ENCODE results near the gene SYT12. TPM values are rescaled to one million over a fixed set of nuclear protein-coding genes. Genes with fewer than 3 reads are reported as not detected.

Gene SYT12
- total RNA-seq, 1 donor from 2014 or later = 0.08 TPM

GRCh38 chr11:67034350-67034749 is 11.4 kb downstream of the SYT12 start:
- no peaks in the 10 kb centered on the region for H3K36me3 ChIP-seq (ENCODE audit: control insufficient read depth, insufficient read depth, low read length)
- H3K4me3 ChIP-seq (ENCODE audit: low read depth, low read length) = no peak overlapping the region
- H3K27me3 ChIP-seq (ENCODE audit: control insufficient read depth, insufficient read depth, low read length) = no peaks in the 10 kb centered on the region
- DNase-seq (ENCODE audit: low read depth) = no peak
- TF ChIP-seq, protein P1, sequence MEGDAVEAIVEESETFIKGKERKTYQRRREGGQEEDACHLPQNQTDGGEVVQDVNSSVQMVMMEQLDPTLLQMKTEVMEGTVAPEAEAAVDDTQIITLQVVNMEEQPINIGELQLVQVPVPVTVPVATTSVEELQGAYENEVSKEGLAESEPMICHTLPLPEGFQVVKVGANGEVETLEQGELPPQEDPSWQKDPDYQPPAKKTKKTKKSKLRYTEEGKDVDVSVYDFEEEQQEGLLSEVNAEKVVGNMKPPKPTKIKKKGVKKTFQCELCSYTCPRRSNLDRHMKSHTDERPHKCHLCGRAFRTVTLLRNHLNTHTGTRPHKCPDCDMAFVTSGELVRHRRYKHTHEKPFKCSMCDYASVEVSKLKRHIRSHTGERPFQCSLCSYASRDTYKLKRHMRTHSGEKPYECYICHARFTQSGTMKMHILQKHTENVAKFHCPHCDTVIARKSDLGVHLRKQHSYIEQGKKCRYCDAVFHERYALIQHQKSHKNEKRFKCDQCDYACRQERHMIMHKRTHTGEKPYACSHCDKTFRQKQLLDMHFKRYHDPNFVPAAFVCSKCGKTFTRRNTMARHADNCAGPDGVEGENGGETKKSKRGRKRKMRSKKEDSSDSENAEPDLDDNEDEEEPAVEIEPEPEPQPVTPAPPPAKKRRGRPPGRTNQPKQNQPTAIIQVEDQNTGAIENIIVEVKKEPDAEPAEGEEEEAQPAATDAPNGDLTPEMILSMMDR (IDR thresholded peaks at IDR 0.05; ENCODE audit: insufficient read depth, low read length, poor library complexity, severe bottlenecking) = no peak

DNA sequence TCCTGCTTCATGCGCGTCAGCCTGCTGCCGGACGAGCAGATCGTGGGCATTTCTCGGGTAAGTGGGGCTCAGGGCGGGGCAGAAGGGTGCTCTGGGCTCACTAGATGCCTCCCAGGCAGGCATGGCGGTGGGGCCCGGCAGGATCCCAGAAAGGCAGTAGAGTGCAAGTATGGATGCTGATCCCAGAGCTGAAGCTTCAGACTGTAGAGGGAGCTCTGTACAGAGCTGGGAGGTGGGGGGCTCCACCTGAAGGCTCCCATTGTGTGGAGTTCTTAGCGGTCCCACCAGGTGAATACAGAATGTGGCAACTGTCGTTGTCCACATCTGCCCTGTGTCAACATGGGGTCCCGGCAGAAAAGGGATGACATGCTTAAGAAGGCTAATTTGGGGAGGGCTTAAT is 17.2 kb downstream of the SYT12 start:
- TF ChIP-seq, protein P1 (IDR thresholded peaks at IDR 0.05; ENCODE audit: insufficient read depth, low read length, poor library complexity, severe bottlenecking) = no peak
- no peak for DNase-seq (ENCODE audit: low read depth)
- Histone ChIP-seq H3K27me3 (ENCODE audit: control insufficient read depth, insufficient read depth, low read length) (no peaks in the 10 kb centered on the region), H3K36me3 (ENCODE audit: control insufficient read depth, insufficient read depth, low read length) (no peaks in the 10 kb centered on the region), H3K4me3 (ENCODE audit: low read depth, low read length) (no peak overlapping the region)

GRCh38 chr11:67041602-67042001 is 18.7 kb downstream of the SYT12 start:
- no peak overlapping the region for H3K4me3 ChIP-seq (ENCODE audit: low read depth, low read length)

GRCh38 chr11:67043572-67044349 is 20.8 kb downstream of the SYT12 start:
- DNase-seq (ENCODE audit: low read depth) = no peak
- Histone ChIP-seq H3K4me3 (ENCODE audit: low read depth, low read length) (no peak overlapping the region), H3K36me3 (ENCODE audit: control insufficient read depth, insufficient read depth, low read length) (no peaks in the 10 kb centered on the region), H3K27me3 (ENCODE audit: control insufficient read depth, insufficient read depth, low read length) (no peaks in the 10 kb centered on the region)
- TF ChIP-seq, protein P1 (IDR thresholded peaks at IDR 0.05; ENCODE audit: insufficient read depth, low read length, poor library complexity, severe bottlenecking) = no peak

More at GRCh38 chr11:67041602-67042001, 18.7 kb downstream of the SYT12 start:
- Histone ChIP-seq H3K36me3 (ENCODE audit: control insufficient read depth, insufficient read depth, low read length) (no peaks in the 10 kb centered on the region), H3K27me3 (ENCODE audit: control insufficient read depth, insufficient read depth, low read length) (no peaks in the 10 kb centered on the region)
- TF ChIP-seq, protein P1 (IDR thresholded peaks at IDR 0.05; ENCODE audit: insufficient read depth, low read length, poor library complexity, severe bottlenecking) = no peak
- DNase-seq (ENCODE audit: low read depth) = no peak

DNA sequence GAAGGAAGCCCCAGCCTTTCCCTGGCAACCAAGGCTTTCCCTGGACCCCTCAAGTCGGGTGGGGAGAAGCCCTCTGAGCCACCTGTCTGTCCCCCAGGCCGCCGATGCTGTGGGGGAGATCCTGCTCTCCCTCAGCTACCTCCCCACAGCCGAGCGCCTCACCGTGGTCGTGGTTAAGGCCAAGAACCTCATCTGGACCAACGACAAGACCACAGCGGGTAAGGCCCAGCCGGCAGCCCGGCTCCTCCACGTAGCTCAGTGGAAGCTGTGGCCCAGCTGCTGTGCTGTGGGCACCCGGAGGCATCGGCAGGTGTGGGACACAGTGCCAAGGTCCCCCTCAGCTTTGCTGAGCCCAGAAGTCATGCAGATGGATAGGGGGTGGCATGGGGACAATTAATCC is 21.6 kb downstream of the SYT12 start:
- Histone ChIP-seq H3K27me3 (ENCODE audit: control insufficient read depth, insufficient read depth, low read length) (no peaks in the 10 kb centered on the region), H3K36me3 (ENCODE audit: control insufficient read depth, insufficient read depth, low read length) (no peaks in the 10 kb centered on the region), H3K4me3 (ENCODE audit: low read depth, low read length) (no peak overlapping the region)
- DNase-seq (ENCODE audit: low read depth) = no peak
- TF ChIP-seq, protein P1 (IDR thresholded peaks at IDR 0.05; ENCODE audit: insufficient read depth, low read length, poor library complexity, severe bottlenecking) = no peak

GRCh38 chr11:67045314-67045713 is 22.4 kb downstream of the SYT12 start:
- Histone ChIP-seq H3K27me3 (ENCODE audit: control insufficient read depth, insufficient read depth, low read length) (no peaks in the 10 kb centered on the region), H3K4me3 (ENCODE audit: low read depth, low read length) (no peak overlapping the region), H3K36me3 (ENCODE audit: control insufficient read depth, insufficient read depth, low read length) (no peaks in the 10 kb centered on the region)
- DNase-seq (ENCODE audit: low read depth) = peak; percentile 90
- TF ChIP-seq, protein P1 (IDR thresholded peaks at IDR 0.05; ENCODE audit: insufficient read depth, low read length, poor library complexity, severe bottlenecking) = no peak

All from kidney epithelial cell (primary cell).